Activated CD4-positive, alpha-beta T cell treated with anti-CD3 and anti-CD28 coated beads for 36 hours (primary cell): ENCODE measurements around the gene COPE. TPM values are rescaled to one million over a fixed set of nuclear protein-coding genes. Genes with fewer than 3 reads are reported as not detected.
A peak's percentile ranks its signal among the peaks of the same experiment; 100 is the strongest.

Experiments used
- ATAC-seq: fragments of 200-7000 bp; cut with Tn5 transposase; one replicate; pipeline ENCODE4 v1.10.0; 2021; ENCODE audit warnings: mild to moderate bottlenecking, moderate library complexity
- CTCF ChIA-PET: fragments of 350-600 bp; sonication (Branson Sonifier 250); formaldehyde crosslinking; loops from one replicate; lab custom pipeline; 2021; ENCODE audit warnings: antibody characterized with exemption; lab: Charles Lee
- POLR2A ChIA-PET: fragments of 350-600 bp; sonication (Branson Sonifier 250); formaldehyde crosslinking; loops from one replicate; lab custom pipeline; 2021; ENCODE audit warnings: antibody characterized with exemption, inconsistent platforms; lab: Charles Lee
- DNase-seq: peaks from one replicate; pipeline ENCODE4 v3.0.0-alpha.2; 2020
- H3K27ac Mint-ChIP-seq: one replicate; pipeline ENCODE4 v1.8.0; 2021; ENCODE audit warnings: mixed read lengths
- H3K27me3 Mint-ChIP-seq: one replicate; pipeline ENCODE4 v1.8.0; 2021; ENCODE audit warnings: mixed read lengths
- H3K36me3 Mint-ChIP-seq: one replicate; pipeline ENCODE4 v1.8.0; 2021; ENCODE audit warnings: low read depth, mixed read lengths
- H3K4me1 Mint-ChIP-seq: one replicate; pipeline ENCODE4 v1.8.0; 2021; ENCODE audit warnings: mixed read lengths
- H3K4me3 Mint-ChIP-seq: one replicate; pipeline ENCODE4 v1.8.0; 2021; ENCODE audit warnings: mild to moderate bottlenecking, moderate library complexity, mixed read lengths
- H3K9me3 Mint-ChIP-seq: one replicate; pipeline ENCODE4 v1.8.0; 2021; ENCODE audit warnings: low read depth, mixed read lengths
- intact Hi-C, 2 experiments: fragments of 100-400 bp; cut with DNase I in 1 of 2; cut with micrococcal nuclease in 1 of 2; formaldehyde crosslinking; loops; one replicate each; pipeline versions ENCODE4 v1.14.2 to v1.15.1; 2022 to 2024; cut with DNase I, micrococcal nuclease
- total RNA-seq, 2 experiments: library from RNA; stranded (reverse); gene quantifications; one replicate each; pipeline ENCODE4 v1.2.3, GENCODE V29; 2021

The COPE gene
- total RNA-seq, 2 experiments from 2014 or later, result 158 to 182 TPM

DNA sequence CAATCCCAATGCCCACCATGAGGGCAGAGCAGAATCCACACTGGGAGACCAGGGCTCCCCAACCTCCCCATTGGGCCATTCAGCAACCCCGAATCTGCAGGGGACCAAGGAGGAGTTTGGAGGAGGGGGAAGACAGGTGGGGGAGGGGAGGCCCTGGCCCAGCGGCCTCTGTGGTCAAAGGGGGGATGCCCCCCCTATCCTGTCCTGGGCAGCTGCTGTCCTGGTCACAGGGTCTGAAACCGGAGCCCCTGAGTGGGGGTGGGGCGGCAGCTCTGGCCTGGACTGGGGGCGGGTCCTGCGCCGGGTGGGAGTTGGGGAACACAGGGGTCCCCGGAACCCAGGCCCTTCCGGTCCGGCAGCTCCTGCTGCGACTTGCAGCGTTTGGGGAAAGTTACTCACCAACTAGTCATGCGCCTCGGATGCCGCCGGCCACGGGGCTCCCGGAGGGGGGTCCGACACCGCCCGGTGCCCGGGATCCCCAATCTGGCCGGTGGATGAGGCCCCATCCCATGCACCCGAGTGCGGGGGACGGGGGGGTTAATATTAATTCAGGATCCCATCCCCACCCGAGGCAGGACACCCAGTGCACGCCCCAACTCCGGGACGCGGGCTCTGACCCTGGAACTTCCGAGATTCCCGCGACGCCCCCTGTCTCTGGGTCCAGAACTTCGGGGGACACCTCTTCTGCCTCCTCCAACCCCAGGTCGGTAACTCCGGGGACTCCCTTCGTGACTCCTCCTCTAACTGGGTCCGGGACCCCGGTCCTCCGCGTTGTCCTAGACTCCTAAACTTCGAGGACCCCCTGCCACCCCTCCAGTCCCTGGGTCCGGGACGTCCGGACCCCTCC, 21.0 kb upstream of the COPE start:
- Mint-ChIP-seq H3K27me3 (peaks cover 25% of the 10 kb centered on the region), H3K27ac (no peak overlapping the region), H3K4me3 (peak overlapping the region; percentile 48), H3K36me3 (no peaks in the 10 kb centered on the region), H3K9me3 (no peaks in the 10 kb centered on the region), H3K4me1 (peaks cover 6% of the 10 kb centered on the region)
- ChIA-PET CTCF (interaction anchor here (0.6 kb wide), 1 partner anchor 103 kb away, joined by 3 read pairs; no protein-coding TSS in a partner anchor), POLR2A (no interaction called here)
- intact Hi-C loops, result no loop called here
- ATAC-seq (no peak), DNase-seq (peak; percentile 40)

DNA sequence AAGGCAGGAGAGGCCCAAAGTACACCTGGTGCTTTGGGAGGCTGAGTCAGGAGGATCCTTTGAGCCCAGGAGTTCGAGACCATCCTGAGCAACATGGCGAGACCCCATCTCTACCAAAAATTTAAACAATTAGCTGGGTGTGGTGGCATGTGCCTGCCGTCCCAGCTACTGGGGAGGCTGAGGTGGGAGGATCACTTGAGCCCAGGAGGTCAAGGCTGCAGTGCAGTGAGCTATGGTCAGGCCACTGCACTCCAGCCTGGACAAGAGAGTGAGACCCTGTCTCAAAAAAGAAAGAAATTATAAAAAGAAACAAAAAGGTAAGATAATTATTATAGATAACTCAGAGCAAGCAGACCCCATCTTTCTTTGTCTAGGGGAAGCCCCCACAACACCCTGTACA, 20.0 kb upstream of the COPE start:
- ATAC-seq, result no peak
- intact Hi-C loops, result no loop called here
- Mint-ChIP-seq H3K27ac (no peak overlapping the region), H3K9me3 (no peaks in the 10 kb centered on the region), H3K4me3 (no peak overlapping the region), H3K4me1 (peaks cover 6% of the 10 kb centered on the region), H3K27me3 (peaks cover 25% of the 10 kb centered on the region), H3K36me3 (no peaks in the 10 kb centered on the region)
- no peak for DNase-seq
- CTCF ChIA-PET, result interaction anchor here (0.7 kb wide), 1 partner anchor 20 kb away, joined by 3 read pairs; the partner anchor contains the start of genes COPE and DDX49
- POLR2A ChIA-PET, result no interaction called here

DNA sequence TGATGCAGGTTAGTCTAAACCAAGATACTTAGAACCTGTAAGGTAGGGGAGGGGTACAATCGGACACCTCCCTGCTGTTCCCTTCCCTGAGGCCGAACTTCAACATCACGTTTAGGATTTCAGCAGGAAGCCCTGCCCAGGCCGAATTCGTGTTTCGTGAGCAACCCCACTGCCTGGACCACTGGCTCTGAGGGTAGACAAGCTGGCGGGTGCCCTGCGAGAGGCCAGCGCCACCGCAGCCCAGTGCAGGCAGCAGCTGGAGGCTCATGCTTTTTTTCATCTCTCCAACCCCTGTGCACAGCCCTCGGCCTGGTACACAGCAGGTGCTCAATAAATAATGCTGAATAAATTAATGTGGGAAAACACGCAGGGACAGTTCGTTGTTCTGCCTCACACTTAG, 14.1 kb upstream of the COPE start:
- Mint-ChIP-seq H3K9me3 (no peaks in the 10 kb centered on the region), H3K4me3 (no peak overlapping the region), H3K27ac (no peak overlapping the region), H3K27me3 (peaks cover 1% of the 10 kb centered on the region), H3K36me3 (no peaks in the 10 kb centered on the region), H3K4me1 (peaks cover 6% of the 10 kb centered on the region)
- no peak for DNase-seq
- ChIA-PET CTCF (no interaction called here), POLR2A (no interaction called here)
- intact Hi-C loops, result no loop called here
- ATAC-seq, result no peak

DNA sequence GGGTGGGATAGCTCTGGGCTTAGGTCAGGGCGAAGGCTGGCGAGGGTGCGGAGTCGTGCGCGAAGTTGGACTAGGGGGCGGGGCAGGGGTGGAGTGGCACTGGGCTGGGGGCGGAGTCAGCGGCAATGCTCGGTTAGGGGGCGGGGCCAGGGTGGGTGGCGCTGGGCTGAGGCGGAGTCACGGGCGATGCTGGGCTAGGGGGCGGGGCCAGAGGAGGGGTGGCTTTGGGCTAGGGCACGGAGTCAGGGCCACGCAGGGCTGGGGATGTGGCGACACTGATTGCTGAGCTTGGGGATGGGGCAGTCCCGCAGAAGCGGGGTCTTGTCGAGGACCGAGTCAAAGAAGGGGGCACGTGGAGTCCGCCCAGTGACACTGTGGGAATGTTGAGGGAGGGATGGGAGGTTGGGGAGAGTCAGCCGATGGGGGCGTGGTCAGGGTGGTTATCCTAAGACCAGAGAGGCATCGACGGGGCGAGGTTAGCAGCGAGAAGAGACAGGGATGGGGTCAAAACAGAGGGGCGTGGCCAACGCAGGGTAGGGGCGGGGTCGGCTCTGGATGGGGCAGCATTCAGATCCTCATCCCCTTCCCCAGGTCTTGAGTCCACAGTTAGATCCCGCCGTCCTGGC, 13.1 kb upstream of the COPE start:
- H3K4me1 Mint-ChIP-seq, result peaks cover 6% of the 10 kb centered on the region
- H3K4me3 Mint-ChIP-seq, result peak overlapping the region; percentile 53
- H3K27ac Mint-ChIP-seq, result no peak overlapping the region
- H3K9me3 Mint-ChIP-seq, result no peaks in the 10 kb centered on the region
- H3K27me3 Mint-ChIP-seq, result peaks cover 1% of the 10 kb centered on the region
- ChIA-PET CTCF (no interaction called here), POLR2A (interaction anchor here (0.6 to 1.0 kb wide), 2 partner anchors 22 to 62 kb away, joined by 4 to 7 read pairs; no protein-coding TSS in a partner anchor)
- peaks cover 5% of the 10 kb centered on the region for H3K36me3 Mint-ChIP-seq
- DNase-seq (peak; percentile 95), ATAC-seq (peak; percentile 98)
- intact Hi-C loops, result loop anchor here in 1 of 2 experiments (1.0 kb wide), 6 partner anchors 9 to 410 kb away; partner anchors contain the start of genes COPE, DDX49, ELL and HOMER3

DNA sequence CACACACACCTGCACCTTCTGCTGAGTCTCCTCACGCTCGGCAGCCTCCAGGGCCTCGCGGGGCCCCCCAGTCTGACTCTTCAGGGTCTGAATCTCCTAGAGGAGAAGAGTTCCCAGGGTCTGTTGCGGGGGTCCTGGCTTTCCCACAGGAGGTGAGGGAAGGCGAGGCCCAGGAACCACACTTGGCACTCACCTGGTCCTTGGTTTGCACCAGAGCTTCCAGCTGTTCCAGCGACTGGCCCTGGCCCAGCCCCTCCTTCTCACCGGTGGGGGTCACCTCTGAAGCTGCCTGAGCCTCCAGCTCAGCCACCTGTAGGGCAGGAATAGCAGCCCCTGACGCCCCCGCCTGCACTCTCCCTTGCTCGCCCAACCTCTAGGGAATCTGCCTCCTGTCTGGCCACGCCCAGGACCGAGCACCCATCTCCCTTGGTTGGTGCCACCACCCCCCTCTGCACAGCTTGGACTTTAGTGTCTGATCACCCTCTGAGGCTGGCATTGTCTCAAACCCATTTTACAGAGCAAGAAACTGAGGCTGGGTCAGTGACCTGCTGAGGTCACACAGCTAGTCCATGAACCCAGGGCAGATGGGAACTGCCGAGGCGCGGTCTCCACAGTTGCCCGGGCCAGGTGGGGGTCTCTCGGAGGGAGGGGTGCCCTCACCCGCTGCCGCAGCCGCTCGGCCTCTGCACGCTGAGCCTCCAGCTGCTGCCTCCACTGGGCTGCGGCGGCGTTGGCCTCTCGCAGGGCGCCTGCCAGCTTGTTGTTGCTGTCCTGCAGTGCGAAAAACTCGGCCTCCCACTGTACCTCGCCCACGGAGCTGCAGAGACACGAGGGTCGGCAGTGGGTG, 12.4 kb upstream of the COPE start:
- CTCF ChIA-PET, result no interaction called here

DNA sequence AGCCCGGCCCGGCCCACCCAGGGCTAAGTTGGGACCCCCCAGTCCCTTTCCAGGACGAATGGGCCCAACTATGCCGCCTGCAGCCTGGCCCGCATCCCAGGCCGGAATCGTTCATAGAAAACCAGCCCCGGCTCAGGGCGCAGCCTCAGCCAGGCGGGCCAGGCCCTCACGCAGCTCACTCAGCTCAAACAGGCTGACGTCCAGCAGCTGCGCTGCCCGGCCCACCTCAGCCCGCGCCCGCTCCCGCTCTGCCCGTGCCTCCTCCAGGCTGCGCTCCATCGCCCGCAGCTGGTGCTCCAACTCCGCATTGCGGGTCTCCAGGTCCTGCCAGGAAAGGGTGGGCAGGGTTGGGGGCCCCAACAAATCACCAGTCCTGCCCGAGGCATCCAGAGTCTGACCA, 10.1 kb upstream of the COPE start:
- POLR2A ChIA-PET, result interaction anchor here (0.5 to 3.0 kb wide), 3 partner anchors 10 to 450 kb away, joined by 3 to 14 read pairs (median 4); partner anchors contain the start of genes COPE and DDX49
- Mint-ChIP-seq H3K9me3 (no peaks in the 10 kb centered on the region), H3K36me3 (peaks cover 19% of the 10 kb centered on the region), H3K27me3 (peaks cover 1% of the 10 kb centered on the region), H3K27ac (no peak overlapping the region), H3K4me1 (peaks cover 6% of the 10 kb centered on the region), H3K4me3 (no peak overlapping the region)
- DNase-seq, result no peak
- ATAC-seq, result no peak
- intact Hi-C loops, result no loop called here
- CTCF ChIA-PET, result interaction anchor here (2.5 kb wide), 1 partner anchor 10 kb away, joined by 11 read pairs; the partner anchor contains the start of genes COPE and DDX49

More for the DNA sequence above, 12.4 kb upstream of the COPE start:
- no peak overlapping the region for H3K4me3 Mint-ChIP-seq
- H3K4me1 Mint-ChIP-seq, result peaks cover 6% of the 10 kb centered on the region
- H3K36me3 Mint-ChIP-seq, result peaks cover 5% of the 10 kb centered on the region
- H3K9me3 Mint-ChIP-seq, result no peaks in the 10 kb centered on the region
- peaks cover 1% of the 10 kb centered on the region for H3K27me3 Mint-ChIP-seq
- intact Hi-C loops, result loop anchor here in 1 of 2 experiments (1.0 kb wide), 6 partner anchors 10 to 409 kb away; partner anchors contain the start of genes COPE, DDX49, ELL and HOMER3
- DNase-seq (no peak), ATAC-seq (no peak)
- POLR2A ChIA-PET, result interaction anchor here (0.6 to 1.1 kb wide), 3 partner anchors 12 to 61 kb away, joined by 3 to 7 read pairs (median 4); partner anchors contain the start of genes COPE and DDX49
- no peak overlapping the region for H3K27ac Mint-ChIP-seq

DNA sequence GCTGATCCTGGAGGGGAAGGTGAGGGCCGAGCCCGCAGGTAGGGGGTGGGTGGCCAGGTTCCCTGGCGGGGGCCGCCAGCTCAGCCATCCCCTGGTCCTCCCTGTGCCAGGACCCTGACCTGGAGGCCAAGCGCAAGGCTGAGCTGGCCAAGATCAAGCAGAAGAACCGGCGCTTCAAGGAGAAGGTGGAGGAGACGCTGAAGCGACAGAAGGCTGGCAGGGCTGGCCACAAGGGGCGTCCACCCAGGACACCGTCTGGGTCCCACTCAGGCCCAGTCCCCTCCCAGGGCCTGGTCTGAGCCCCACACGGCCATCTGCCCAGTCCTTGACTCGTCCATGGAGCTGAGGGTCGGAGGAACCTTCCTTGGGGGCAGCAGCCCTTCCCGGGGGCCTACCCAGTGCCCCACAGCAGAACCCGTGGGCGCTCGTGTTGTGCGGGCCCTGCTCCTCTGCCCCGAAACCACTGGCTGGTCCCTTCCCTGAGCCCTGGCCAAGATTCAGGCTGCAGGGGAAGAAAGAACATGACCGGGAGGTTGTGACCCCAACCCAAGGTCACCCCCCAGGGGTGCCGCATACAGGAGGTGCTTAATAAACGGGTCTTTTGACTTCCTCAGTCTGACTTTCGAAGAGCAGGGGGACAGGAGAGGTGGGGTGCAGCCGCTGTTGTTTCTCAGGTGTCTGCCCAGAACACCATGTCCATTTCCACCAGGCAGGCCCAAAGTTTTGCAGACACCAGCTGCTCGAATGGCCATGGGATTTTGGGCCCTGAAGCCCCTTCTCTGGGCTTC, 9.0 kb upstream of the COPE start:
- DNase-seq (no peak), ATAC-seq (no peak)
- Mint-ChIP-seq H3K27me3 (no peaks in the 10 kb centered on the region), H3K4me3 (no peak overlapping the region), H3K27ac (no peak overlapping the region), H3K36me3 (peaks cover 28% of the 10 kb centered on the region), H3K4me1 (peaks cover 6% of the 10 kb centered on the region), H3K9me3 (no peaks in the 10 kb centered on the region)
- CTCF ChIA-PET, result interaction anchor here (2.5 kb wide), 1 partner anchor 9 kb away, joined by 11 read pairs; the partner anchor contains the start of genes COPE and DDX49
- intact Hi-C loops, result no loop called here
- POLR2A ChIA-PET, result interaction anchor here (0.6 to 3.0 kb wide), 2 partner anchors 9 to 224 kb away, joined by 3 to 14 read pairs; partner anchors contain the start of genes COPE and DDX49

DNA sequence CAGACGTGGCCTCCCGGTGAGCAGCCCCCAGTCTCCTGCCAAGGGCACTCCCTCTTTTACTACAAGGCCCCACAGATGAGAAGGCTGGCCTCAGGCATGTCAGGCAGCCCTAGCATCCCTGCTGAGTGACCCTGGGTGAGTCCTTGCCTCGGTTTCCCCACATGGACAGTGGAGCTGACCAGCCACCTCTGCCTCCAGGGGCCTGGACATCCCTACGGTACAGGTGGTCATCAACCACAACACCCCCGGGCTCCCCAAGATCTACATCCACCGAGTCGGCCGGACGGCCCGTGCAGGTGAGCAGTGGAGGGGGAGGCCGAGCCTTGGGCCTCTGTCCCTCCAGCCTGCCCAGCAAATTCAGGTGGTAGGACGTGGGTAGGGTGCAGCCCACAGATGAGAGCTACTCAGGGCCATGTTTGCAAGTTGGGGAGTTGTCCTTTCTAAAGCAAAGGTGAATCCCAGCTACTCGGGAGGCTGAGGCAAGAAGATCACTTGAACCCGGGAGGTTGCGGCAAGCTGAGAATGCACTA, 5.6 kb upstream of the COPE start:
- Mint-ChIP-seq H3K4me3 (no peak overlapping the region), H3K27ac (no peak overlapping the region), H3K36me3 (peaks cover 49% of the 10 kb centered on the region), H3K9me3 (no peaks in the 10 kb centered on the region), H3K27me3 (no peaks in the 10 kb centered on the region), H3K4me1 (peaks cover 13% of the 10 kb centered on the region)
- DNase-seq, result no peak
- POLR2A ChIA-PET, result no interaction called here
- intact Hi-C loops, result no loop called here
- CTCF ChIA-PET, result no interaction called here
- no peak for ATAC-seq

DNA sequence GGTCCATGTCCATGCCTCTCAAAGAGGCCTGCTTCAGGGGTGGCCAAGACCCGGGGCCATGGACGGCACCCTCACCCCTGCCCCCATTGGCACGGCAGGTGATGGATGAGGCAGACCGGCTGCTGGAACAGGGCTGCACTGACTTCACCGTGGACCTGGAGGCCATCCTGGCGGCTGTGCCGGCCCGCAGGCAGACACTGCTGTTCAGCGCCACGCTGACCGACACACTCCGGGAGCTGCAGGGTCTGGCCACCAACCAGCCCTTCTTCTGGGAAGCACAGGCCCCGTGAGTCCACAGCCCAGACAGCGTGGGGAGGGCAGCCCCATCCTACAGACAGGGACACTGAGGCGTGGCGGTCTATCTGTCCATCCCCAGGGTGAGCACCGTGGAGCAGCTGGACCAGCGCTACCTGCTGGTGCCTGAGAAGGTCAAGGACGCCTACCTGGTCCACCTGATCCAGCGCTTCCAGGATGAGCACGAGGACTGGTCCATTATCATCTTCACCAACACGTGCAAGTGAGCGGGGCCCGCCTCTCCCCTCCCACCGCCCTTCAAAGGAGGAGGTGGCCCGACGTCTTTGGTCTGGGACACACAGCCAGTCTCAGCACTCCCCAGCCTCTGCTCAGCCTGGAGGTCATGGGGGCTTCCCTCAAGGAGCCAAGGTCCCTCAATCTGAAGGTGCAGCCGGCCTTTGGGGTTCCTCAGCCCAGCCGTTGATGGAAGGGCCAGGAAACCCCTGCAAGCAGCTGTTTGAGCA, 3.2 kb upstream of the COPE start:
- H3K36me3 Mint-ChIP-seq, result peaks cover 49% of the 10 kb centered on the region
- POLR2A ChIA-PET, result no interaction called here
- intact Hi-C loops, result no loop called here

More for the DNA sequence above, 3.2 kb upstream of the COPE start:
- Mint-ChIP-seq H3K27me3 (no peaks in the 10 kb centered on the region), H3K27ac (no peak overlapping the region), H3K9me3 (no peaks in the 10 kb centered on the region), H3K4me3 (no peak overlapping the region), H3K4me1 (peaks cover 26% of the 10 kb centered on the region)
- no peak for DNase-seq
- ATAC-seq, result no peak
- CTCF ChIA-PET, result interaction anchor here (0.7 kb wide), 1 partner anchor 538 kb away, joined by 3 read pairs; no protein-coding TSS in a partner anchor
